Fibroblast of skin of right quadriceps (primary cell): ENCODE results near the gene SDHAF1.

Source experiments
- DNase-seq: peaks from one replicate; pipeline ENCODE4 v3.0.0-alpha.2; 2013

The SDHAF1 gene

GRCh38 chr19:35987571-35987896, 7.5 kb upstream of the SDHAF1 start:
- DNase-seq, result no peak

- DNase-seq, result no peak
Observed at GRCh38 chr19:35988824-35989223, 6.2 kb upstream of the SDHAF1 start.

GRCh38 chr19:35990156-35990555, 4.8 kb upstream of the SDHAF1 start:
- no peak for DNase-seq

GRCh38 chr19:35990771-35991730, 3.9 kb upstream of the SDHAF1 start:
- no peak for DNase-seq

- no peak for DNase-seq
Observed at GRCh38 chr19:35991731-35992450, 3.1 kb upstream of the SDHAF1 start.

- DNase-seq, result no peak
Observed at GRCh38 chr19:35992907-35993765, 1.9 kb upstream of the SDHAF1 start.

- no peak for DNase-seq
Observed at GRCh38 chr19:35993923-35994598, 927 bp upstream of the SDHAF1 start.

GRCh38 chr19:35996777-35997176, 1.8 kb downstream of the SDHAF1 start:
- DNase-seq, result no peak

GRCh38 chr19:36001605-36002004, 6.6 kb downstream of the SDHAF1 start:
- DNase-seq, result no peak

GRCh38 chr19:36003284-36003683, 8.3 kb downstream of the SDHAF1 start:
- DNase-seq, result no peak

GRCh38 chr19:36006955-36007354, 12.0 kb downstream of the SDHAF1 start:
- no peak for DNase-seq

- no peak for DNase-seq
Observed at GRCh38 chr19:36008336-36008978, 13.5 kb downstream of the SDHAF1 start, which contains the start of gene SYNE4. SYNE4 (minus strand) TSS chr19:36008813; CDS start chr19:36008681, 132 bp downstream.

- DNase-seq, result peak; percentile 38
Observed at GRCh38 chr19:36009220-36009619, 14.2 kb downstream of the SDHAF1 start.

- no peak for DNase-seq
Observed at GRCh38 chr19:36009633-36010379, 14.8 kb downstream of the SDHAF1 start.

- no peak for DNase-seq
Observed at GRCh38 chr19:36010402-36010801, 15.4 kb downstream of the SDHAF1 start.

- DNase-seq, result no peak
Observed at GRCh38 chr19:36013280-36014011, 18.5 kb downstream of the SDHAF1 start.

- peak; percentile 98 for DNase-seq
Observed at GRCh38 chr19:36014012-36014924, 19.3 kb downstream of the SDHAF1 start, which contains the start of gene ALKBH6. ALKBH6 (minus strand) TSS chr19:36014213; CDS start chr19:36013397, 816 bp downstream.

- no peak for DNase-seq
Observed at GRCh38 chr19:36019061-36019670, 24.2 kb downstream of the SDHAF1 start.

- DNase-seq, result no peak
Observed at GRCh38 chr19:36023432-36023831, 28.4 kb downstream of the SDHAF1 start.
